SK-N-SH treated with all-trans-retinoic acid at 6 μM for 48 hours (cell line): ENCODE results near the gene MAP3K6.

Experiments used
- ATAC-seq: fragments of 200-7000 bp; cut with Tn5 transposase; 3 replicates; pipeline ENCODE4 v1.9.1; 2020; ENCODE audit warnings: mild to moderate bottlenecking, moderate library complexity
- BACH2 ChIP-seq: fragments of 250-450 bp; sonication (Bioruptor Pico); IDR thresholded peaks from 2 replicates; pipeline ENCODE4 v1.9.0; 2021; ENCODE audit warnings: mild to moderate bottlenecking, borderline replicate concordance
- CREB5 ChIP-seq: fragments of 250-450 bp; sonication (Bioruptor Pico); IDR thresholded peaks from 2 replicates; pipeline ENCODE4 v1.5.1; 2020; ENCODE audit warnings: low read depth, mild to moderate bottlenecking, moderate library complexity
- CSDC2 ChIP-seq: fragments of 250-450 bp; sonication (Bioruptor Pico); IDR thresholded peaks from 2 replicates; pipeline ENCODE4 v1.5.0; 2020; ENCODE audit warnings: mild to moderate bottlenecking, moderate library complexity
- CSRNP3 ChIP-seq: fragments of 250-450 bp; sonication (Bioruptor Pico); IDR thresholded peaks from 2 replicates; pipeline ENCODE4 v1.5.1; 2021; ENCODE audit warnings: mild to moderate bottlenecking, moderate library complexity
- ESRRG ChIP-seq: fragments of 250-450 bp; sonication (Bioruptor Pico); IDR thresholded peaks from 2 replicates; pipeline ENCODE4 v1.6.1; 2021; ENCODE audit warnings: mild to moderate bottlenecking
- GLIS3 ChIP-seq: fragments of 250-450 bp; sonication (Bioruptor Pico); IDR thresholded peaks from 2 replicates; pipeline ENCODE4 v1.5.0; 2020; ENCODE audit warnings: mild to moderate bottlenecking, moderate library complexity
- ISL1 ChIP-seq: fragments of 250-450 bp; sonication (Bioruptor Pico); IDR thresholded peaks from 2 replicates; pipeline ENCODE4 v2.1.2; 2022; ENCODE audit warnings: mild to moderate bottlenecking, moderate library complexity
- POU6F1 ChIP-seq: fragments of 250-450 bp; sonication (Bioruptor Pico); IDR thresholded peaks from 2 replicates; pipeline ENCODE4 v1.8.0; 2021; ENCODE audit warnings: low read depth, mild to moderate bottlenecking, moderate library complexity, borderline replicate concordance
- PPARA ChIP-seq: fragments of 250-450 bp; sonication (Bioruptor Pico); IDR thresholded peaks from 2 replicates; pipeline ENCODE4 v1.5.0; 2020; ENCODE audit warnings: mild to moderate bottlenecking, borderline replicate concordance
- RARB ChIP-seq: fragments of 250-450 bp; sonication (Bioruptor Pico); IDR thresholded peaks from 2 replicates; pipeline ENCODE4 v1.8.0; 2021; ENCODE audit warnings: mild to moderate bottlenecking, moderate library complexity
- TCF4 ChIP-seq: fragments of 250-450 bp; sonication (Bioruptor Pico); IDR thresholded peaks from 2 replicates; pipeline ENCODE4 v1.8.0; 2021; ENCODE audit warnings: mild to moderate bottlenecking, moderate library complexity, borderline replicate concordance
- TOX ChIP-seq: fragments of 250-450 bp; sonication (Bioruptor Pico); IDR thresholded peaks from 2 replicates; pipeline ENCODE4 v1.8.0; 2021; ENCODE audit warnings: mild to moderate bottlenecking, moderate library complexity, borderline replicate concordance
- TSHZ2 ChIP-seq: fragments of 250-450 bp; sonication (Bioruptor Pico); IDR thresholded peaks from 2 replicates; pipeline ENCODE4 v1.5.0; 2020; ENCODE audit warnings: mild to moderate bottlenecking, moderate library complexity
- ZFP30 ChIP-seq: fragments of 450-650 bp; formaldehyde crosslinking; IDR thresholded peaks from 2 replicates; pipeline ENCODE4 v1.5.0; 2022; ENCODE audit warnings: mild to moderate bottlenecking, moderate library complexity
- ZNF565 ChIP-seq: fragments of 450-650 bp; formaldehyde crosslinking; conservative IDR thresholded peaks from 2 replicates; pipeline ENCODE4 v1.5.0; 2020; ENCODE audit warnings: low read depth, mild to moderate bottlenecking, moderate library complexity
- ZNF70 ChIP-seq: fragments of 450-650 bp; formaldehyde crosslinking; IDR thresholded peaks from 2 replicates; pipeline ENCODE4 v1.5.0; 2020; ENCODE audit warnings: mild to moderate bottlenecking, moderate library complexity

MAP3K6 gene

GRCh38 chr1:27342391-27342777, 24.4 kb downstream of the MAP3K6 start:
- ATAC-seq = no peak
- TF ChIP-seq TCF4 (CRISPR knock-in tag) (no peak), CSDC2 (CRISPR knock-in tag) (no peak), TSHZ2 (CRISPR knock-in tag) (no peak), RARB (CRISPR knock-in tag) (no peak), ISL1 (no peak), ZNF565 (no peak), ZFP30 (no peak), GLIS3 (CRISPR knock-in tag) (no peak), ZNF70 (no peak), POU6F1 (CRISPR knock-in tag) (no peak), CSRNP3 (CRISPR knock-in tag) (no peak), ESRRG (CRISPR knock-in tag) (no peak)

GRCh38 chr1:27341525-27342252, 25.1 kb downstream of the MAP3K6 start, which contains the start of gene SYTL1:
Gene SYTL1, plus strand, starts transcription at chr1:27342022. Its CDS starts 3,313 bp downstream, at chr1:27345335.
- peak; percentile 86 for ATAC-seq
- no peak for TF ChIP-seq ZFP30
- TF ChIP-seq RARB (CRISPR knock-in tag) = no peak
- TF ChIP-seq CREB5 (CRISPR knock-in tag) = no peak
- no peak for TF ChIP-seq CSRNP3 (CRISPR knock-in tag)
- TF ChIP-seq ESRRG (CRISPR knock-in tag) = no peak
- TF ChIP-seq POU6F1 (CRISPR knock-in tag) = no peak
- TF ChIP-seq BACH2 (CRISPR knock-in tag) = no peak

GRCh38 chr1:27339213-27339612, 27.5 kb downstream of the MAP3K6 start:
- no peak for ATAC-seq
- TF ChIP-seq PPARA (CRISPR knock-in tag) (no peak), ISL1 (no peak), POU6F1 (CRISPR knock-in tag) (no peak), ZFP30 (no peak), TCF4 (CRISPR knock-in tag) (no peak), ESRRG (CRISPR knock-in tag) (no peak), TSHZ2 (CRISPR knock-in tag) (no peak), TOX (CRISPR knock-in tag) (no peak)
- TF ChIP-seq, all 23 proteins: peak for 0
